ENCODE data around the gene AOPEP.

DNA sequence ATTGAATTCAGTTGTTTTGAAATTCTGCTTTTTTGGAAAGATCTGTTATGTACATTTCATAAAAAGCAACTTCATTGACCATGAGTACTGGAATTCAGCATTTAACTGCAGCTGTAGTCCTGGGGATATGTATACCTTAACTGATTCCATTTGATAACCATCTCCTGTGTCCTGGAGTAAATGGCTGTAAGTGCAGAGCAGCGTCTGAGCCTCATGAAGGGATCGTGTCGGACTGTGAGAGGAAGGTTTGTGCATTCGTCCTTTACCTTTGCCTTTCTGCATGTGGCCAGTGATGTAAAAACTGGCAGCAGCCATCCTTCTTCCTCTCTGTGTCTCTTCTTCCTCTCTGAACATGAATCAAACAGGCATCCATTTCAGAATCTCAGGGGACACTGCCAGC is 303.8 kb downstream of the AOPEP start:
- TF ChIP-seq, protein P1, sequence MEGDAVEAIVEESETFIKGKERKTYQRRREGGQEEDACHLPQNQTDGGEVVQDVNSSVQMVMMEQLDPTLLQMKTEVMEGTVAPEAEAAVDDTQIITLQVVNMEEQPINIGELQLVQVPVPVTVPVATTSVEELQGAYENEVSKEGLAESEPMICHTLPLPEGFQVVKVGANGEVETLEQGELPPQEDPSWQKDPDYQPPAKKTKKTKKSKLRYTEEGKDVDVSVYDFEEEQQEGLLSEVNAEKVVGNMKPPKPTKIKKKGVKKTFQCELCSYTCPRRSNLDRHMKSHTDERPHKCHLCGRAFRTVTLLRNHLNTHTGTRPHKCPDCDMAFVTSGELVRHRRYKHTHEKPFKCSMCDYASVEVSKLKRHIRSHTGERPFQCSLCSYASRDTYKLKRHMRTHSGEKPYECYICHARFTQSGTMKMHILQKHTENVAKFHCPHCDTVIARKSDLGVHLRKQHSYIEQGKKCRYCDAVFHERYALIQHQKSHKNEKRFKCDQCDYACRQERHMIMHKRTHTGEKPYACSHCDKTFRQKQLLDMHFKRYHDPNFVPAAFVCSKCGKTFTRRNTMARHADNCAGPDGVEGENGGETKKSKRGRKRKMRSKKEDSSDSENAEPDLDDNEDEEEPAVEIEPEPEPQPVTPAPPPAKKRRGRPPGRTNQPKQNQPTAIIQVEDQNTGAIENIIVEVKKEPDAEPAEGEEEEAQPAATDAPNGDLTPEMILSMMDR (tag by site-specific recombination; IDR thresholded peaks at IDR 0.05), result no peak
- TF ChIP-seq ZNF335 (tag by site-specific recombination; conservative IDR thresholded peaks at IDR 0.05), result no peak
- TF ChIP-seq, protein P2, sequence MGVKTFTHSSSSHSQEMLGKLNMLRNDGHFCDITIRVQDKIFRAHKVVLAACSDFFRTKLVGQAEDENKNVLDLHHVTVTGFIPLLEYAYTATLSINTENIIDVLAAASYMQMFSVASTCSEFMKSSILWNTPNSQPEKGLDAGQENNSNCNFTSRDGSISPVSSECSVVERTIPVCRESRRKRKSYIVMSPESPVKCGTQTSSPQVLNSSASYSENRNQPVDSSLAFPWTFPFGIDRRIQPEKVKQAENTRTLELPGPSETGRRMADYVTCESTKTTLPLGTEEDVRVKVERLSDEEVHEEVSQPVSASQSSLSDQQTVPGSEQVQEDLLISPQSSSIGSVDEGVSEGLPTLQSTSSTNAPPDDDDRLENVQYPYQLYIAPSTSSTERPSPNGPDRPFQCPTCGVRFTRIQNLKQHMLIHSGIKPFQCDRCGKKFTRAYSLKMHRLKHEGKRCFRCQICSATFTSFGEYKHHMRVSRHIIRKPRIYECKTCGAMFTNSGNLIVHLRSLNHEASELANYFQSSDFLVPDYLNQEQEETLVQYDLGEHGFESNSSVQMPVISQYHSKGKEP (tag by site-specific recombination; IDR thresholded peaks at IDR 0.05), result no peak
- TF ChIP-seq ZNF785 (tag by site-specific recombination; IDR thresholded peaks at IDR 0.05), result no peak
- TF ChIP-seq, protein P3, sequence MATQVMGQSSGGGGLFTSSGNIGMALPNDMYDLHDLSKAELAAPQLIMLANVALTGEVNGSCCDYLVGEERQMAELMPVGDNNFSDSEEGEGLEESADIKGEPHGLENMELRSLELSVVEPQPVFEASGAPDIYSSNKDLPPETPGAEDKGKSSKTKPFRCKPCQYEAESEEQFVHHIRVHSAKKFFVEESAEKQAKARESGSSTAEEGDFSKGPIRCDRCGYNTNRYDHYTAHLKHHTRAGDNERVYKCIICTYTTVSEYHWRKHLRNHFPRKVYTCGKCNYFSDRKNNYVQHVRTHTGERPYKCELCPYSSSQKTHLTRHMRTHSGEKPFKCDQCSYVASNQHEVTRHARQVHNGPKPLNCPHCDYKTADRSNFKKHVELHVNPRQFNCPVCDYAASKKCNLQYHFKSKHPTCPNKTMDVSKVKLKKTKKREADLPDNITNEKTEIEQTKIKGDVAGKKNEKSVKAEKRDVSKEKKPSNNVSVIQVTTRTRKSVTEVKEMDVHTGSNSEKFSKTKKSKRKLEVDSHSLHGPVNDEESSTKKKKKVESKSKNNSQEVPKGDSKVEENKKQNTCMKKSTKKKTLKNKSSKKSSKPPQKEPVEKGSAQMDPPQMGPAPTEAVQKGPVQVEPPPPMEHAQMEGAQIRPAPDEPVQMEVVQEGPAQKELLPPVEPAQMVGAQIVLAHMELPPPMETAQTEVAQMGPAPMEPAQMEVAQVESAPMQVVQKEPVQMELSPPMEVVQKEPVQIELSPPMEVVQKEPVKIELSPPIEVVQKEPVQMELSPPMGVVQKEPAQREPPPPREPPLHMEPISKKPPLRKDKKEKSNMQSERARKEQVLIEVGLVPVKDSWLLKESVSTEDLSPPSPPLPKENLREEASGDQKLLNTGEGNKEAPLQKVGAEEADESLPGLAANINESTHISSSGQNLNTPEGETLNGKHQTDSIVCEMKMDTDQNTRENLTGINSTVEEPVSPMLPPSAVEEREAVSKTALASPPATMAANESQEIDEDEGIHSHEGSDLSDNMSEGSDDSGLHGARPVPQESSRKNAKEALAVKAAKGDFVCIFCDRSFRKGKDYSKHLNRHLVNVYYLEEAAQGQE (tag by site-specific recombination; IDR thresholded peaks at IDR 0.05), result no peak
- TF ChIP-seq, protein P4, sequence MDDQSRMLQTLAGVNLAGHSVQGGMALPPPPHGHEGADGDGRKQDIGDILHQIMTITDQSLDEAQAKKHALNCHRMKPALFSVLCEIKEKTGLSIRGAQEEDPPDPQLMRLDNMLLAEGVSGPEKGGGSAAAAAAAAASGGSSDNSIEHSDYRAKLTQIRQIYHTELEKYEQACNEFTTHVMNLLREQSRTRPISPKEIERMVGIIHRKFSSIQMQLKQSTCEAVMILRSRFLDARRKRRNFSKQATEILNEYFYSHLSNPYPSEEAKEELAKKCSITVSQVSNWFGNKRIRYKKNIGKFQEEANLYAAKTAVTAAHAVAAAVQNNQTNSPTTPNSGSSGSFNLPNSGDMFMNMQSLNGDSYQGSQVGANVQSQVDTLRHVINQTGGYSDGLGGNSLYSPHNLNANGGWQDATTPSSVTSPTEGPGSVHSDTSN (CRISPR knock-in tag; IDR thresholded peaks at IDR 0.05), result no peak
- TF ChIP-seq ZNF239 (tag by site-specific recombination; IDR thresholded peaks at IDR 0.05), result no peak
- TF ChIP-seq ZNF610 (tag by site-specific recombination; IDR thresholded peaks at IDR 0.05; ENCODE audit: borderline replicate concordance), result no peak
- TF ChIP-seq ZNF624 (tag by site-specific recombination; IDR thresholded peaks at IDR 0.05), result no peak
- TF ChIP-seq ZNF561 (tag by site-specific recombination; IDR thresholded peaks at IDR 0.05; ENCODE audit: borderline replicate concordance), result no peak
- no peak for TF ChIP-seq ZNF670 (tag by site-specific recombination; IDR thresholded peaks at IDR 0.05; ENCODE audit: low read depth)

All from HEK293 (cell line).